ENCODE measurements around the gene GHRHR. TPM values are rescaled to one million over a fixed set of nuclear protein-coding genes. Genes with fewer than 3 reads are reported as not detected.

The GHRHR gene
- total and polyA plus RNA-seq, 2 of the 4 experiments (the other 2 are of a cell fraction) = not detected

GRCh38 chr7:30973292-30973691, 9.5 kb downstream of the GHRHR start:
- no peak overlapping the region for H3K23ac ChIP-seq (ENCODE audit: low read depth, low read length)
- no peak overlapping the region for H2AFZ ChIP-seq (replicated peaks; ENCODE audit: low read length, poor library complexity)
- no peak overlapping the region for H2AK9ac ChIP-seq (replicated peaks; ENCODE audit: low read depth, low read length, poor library complexity)
- dilution Hi-C loops (cut with HindIII; ENCODE audit: low sequenced_read_pairs, unreplicated experiment) = no loop called here
- CTCF ChIA-PET = interaction anchor here (1.0 kb wide), 1 partner anchor 34 kb away, joined by 4 read pairs; no protein-coding TSS in a partner anchor
- no peak overlapping the region for H4K5ac ChIP-seq (ENCODE audit: low read depth, low read length)
- H3K4me3 ChIP-seq (ENCODE audit: insufficient read depth, low read depth, low read length) = no peak overlapping the region
- no peak overlapping the region for H4K91ac ChIP-seq (ENCODE audit: insufficient read depth, low read depth, low read length)
- no peak overlapping the region for H3K56ac ChIP-seq (ENCODE audit: extremely low read depth, insufficient read depth, low read length)
- H2BK20ac ChIP-seq (ENCODE audit: low read depth, low read length) = no peak overlapping the region
- H3K4me2 ChIP-seq (ENCODE audit: low read depth, low read length) = no peak overlapping the region
- no peak overlapping the region for H2BK120ac ChIP-seq (ENCODE audit: low read depth, low read length)
- in situ Hi-C loops (cut with MboI; ENCODE audit: low sequenced_read_pairs) = no loop called here
- POLR2A ChIA-PET (ENCODE audit: unreplicated experiment) = no interaction called here
- no peak overlapping the region for H2AK5ac ChIP-seq (ENCODE audit: low read depth, low read length)
- no peak overlapping the region for H2BK5ac ChIP-seq (ENCODE audit: low read depth, low read length, poor library complexity, severe bottlenecking)
- H2BK15ac ChIP-seq (ENCODE audit: low read depth, low read length) = no peak overlapping the region
- intact Hi-C loops (cut with micrococcal nuclease) = no loop called here
- H3K79me1 ChIP-seq (ENCODE audit: low read depth in 1 of 2, low read length in 2 of 2) = no peaks in the 10 kb centered on the region
- no peak overlapping the region for H3K4ac ChIP-seq (ENCODE audit: low read depth, low read length)
- no peak for DNase-seq
- no peak overlapping the region for H3K18ac ChIP-seq (ENCODE audit: low read depth, low read length)
- TF ChIP-seq POLR2A (IDR thresholded peaks at IDR 0.05; ENCODE audit: low read depth, low read length) (no peak), RFX5 (IDR thresholded peaks at IDR 0.05; ENCODE audit: low read depth, low read length) (no peak), CTCF (conservative IDR thresholded peaks at IDR 0.05; ENCODE audit: low read depth, low read length) (no peak), CHD1 (IDR thresholded peaks at IDR 0.05; ENCODE audit: low read depth, low read length) (no peak), USF2 (IDR thresholded peaks at IDR 0.05; ENCODE audit: low read depth, low read length) (no peak), CEBPB (IDR thresholded peaks at IDR 0.05; ENCODE audit: low read depth, low read length) (no peak), MXI1 (IDR thresholded peaks at IDR 0.05; ENCODE audit: borderline replicate concordance, low read depth, low read length) (no peak), NFE2L2 (IDR thresholded peaks at IDR 0.05; ENCODE audit: low read depth, low read length) (no peak), RCOR1 (IDR thresholded peaks at IDR 0.05; ENCODE audit: insufficient replicate concordance, low read length) (no peak), RAD21 (IDR thresholded peaks at IDR 0.05; ENCODE audit: low read length) (no peak), MAFK (IDR thresholded peaks at IDR 0.05; ENCODE audit: low read depth, low read length) (no peak), MAZ (IDR thresholded peaks at IDR 0.05; ENCODE audit: borderline replicate concordance, low read depth, low read length) (no peak), ELK1 (IDR thresholded peaks at IDR 0.05; ENCODE audit: borderline replicate concordance, low read depth, low read length) (no peak), FOS (IDR thresholded peaks at IDR 0.05; ENCODE audit: low read depth, low read length) (no peak), BHLHE40 (IDR thresholded peaks at IDR 0.05; ENCODE audit: low read depth, low read length) (no peak), SMC3 (IDR thresholded peaks at IDR 0.05; ENCODE audit: low read depth, low read length) (no peak)
- H3K27me3 ChIP-seq (ENCODE audit: control insufficient read depth, insufficient read depth, low read length) = peaks cover 63% of the 10 kb centered on the region
- H3K9me3 ChIP-seq (ENCODE audit: control insufficient read depth, insufficient read depth, low read length) = no peaks in the 10 kb centered on the region
- no TSS peak for BruUV-seq (replicated peaks)
- no peak overlapping the region for H4K8ac ChIP-seq (ENCODE audit: low read depth in 2 of 2, low read length in 2 of 2)
- no peak overlapping the region for H3K14ac ChIP-seq (replicated peaks; ENCODE audit: low read depth, low read length)
- H3K9ac ChIP-seq (ENCODE audit: low read depth, low read length) = no peak overlapping the region
- no peaks in the 10 kb centered on the region for H3K9me1 ChIP-seq (ENCODE audit: insufficient read depth, low read length)
- no peak for ATAC-seq (ENCODE audit: low read depth)
- no peak overlapping the region for H3K27ac ChIP-seq (ENCODE audit: insufficient read depth, low read length)
- no peaks in the 10 kb centered on the region for H4K20me1 ChIP-seq (ENCODE audit: insufficient read depth, low read length)
- H3K4me1 ChIP-seq (ENCODE audit: control insufficient read depth, insufficient read depth, low read length) = no peaks in the 10 kb centered on the region
- H3K36me3 ChIP-seq (ENCODE audit: control insufficient read depth, insufficient read depth, low read length) = no peaks in the 10 kb centered on the region
- WGBS, 2 experiments (ENCODE audit: extremely low coverage in 2 of 2, insufficient read length in 1 of 2) = 40% methylated on average over 2 of the region's 3 CpGs; no CpG with 5 or more reads in 1 of the 2 experiments
